K562 (cell line): ENCODE results near the gene CPED1. TPM values are rescaled to one million over a fixed set of nuclear protein-coding genes. Genes with fewer than 3 reads are reported as not detected.

ENCODE experiments used
- ATF4 ChIP-seq: fragments of 450-650 bp; formaldehyde crosslinking; IDR thresholded peaks from 2 replicates; pipeline ENCODE4 v1.4.0; 2022; ENCODE audit warnings: mild to moderate bottlenecking, moderate library complexity
- CBX3 ChIP-seq, 2 experiments: IDR thresholded peaks; 1 replicate in 1 of 2; 2 replicates in 1 of 2; pipeline ENCODE4 v1.6.1; 2012; ENCODE audit warnings: inconsistent platforms in 2 of 2, low read length in 2 of 2, borderline replicate concordance in 1 of 2, control low read depth in 1 of 2
- CREB3L1 ChIP-seq: fragments of 450-650 bp; IDR thresholded peaks from 2 replicates; pipeline ENCODE4 v1.6.1; 2014; ENCODE audit warnings: low read depth, mild to moderate bottlenecking, moderate library complexity, borderline replicate concordance
- E2F8 ChIP-seq: fragments of 450-650 bp; IDR thresholded peaks from 2 replicates; pipeline ENCODE4 v1.7.1; 2018; ENCODE audit warnings: mild to moderate bottlenecking, low read depth; ENCODE audit not compliant: partially characterized antibody
- HES1 ChIP-seq: fragments of 450-650 bp; IDR thresholded peaks from 2 replicates; pipeline ENCODE4 v1.6.1; 2016; ENCODE audit warnings: low read depth, mild to moderate bottlenecking, moderate library complexity
- MTA3 ChIP-seq: fragments of 450-650 bp; formaldehyde crosslinking; IDR thresholded peaks from 2 replicates; pipeline ENCODE4 v1.6.1; 2017; ENCODE audit warnings: mild to moderate bottlenecking, borderline replicate concordance
- NFRKB ChIP-seq: fragments of 450-650 bp; IDR thresholded peaks from 2 replicates; pipeline ENCODE4 v1.6.1; 2016; ENCODE audit warnings: low read depth
- PKNOX1 ChIP-seq: fragments of 450-650 bp; IDR thresholded peaks from 2 replicates; pipeline ENCODE4 v1.6.1; 2016
- PRDM10 ChIP-seq: fragments of 450-650 bp; IDR thresholded peaks from 2 replicates; pipeline ENCODE4 v1.6.1; 2018; ENCODE audit not compliant: partially characterized antibody
- SIX5 ChIP-seq, 2 experiments: IDR thresholded peaks; 2 replicates each; pipeline ENCODE4 v1.6.1; 2011; ENCODE audit warnings: low read length in 2 of 2, borderline replicate concordance in 1 of 2, low read depth in 1 of 2, mild to moderate bottlenecking in 1 of 2, moderate library complexity in 1 of 2; ENCODE audit not compliant: insufficient read depth in 1 of 2
- SMARCE1 ChIP-seq: fragments of 450-650 bp; IDR thresholded peaks from 2 replicates; pipeline ENCODE4 v1.7.1; 2016; ENCODE audit warnings: mild to moderate bottlenecking
- SRF ChIP-seq, 2 experiments: fragments of 250-450, 450-650 bp in 1 of 2; sonication (Bioruptor Pico) in 1 of 2; sonication (generic) in 1 of 2; formaldehyde crosslinking; IDR thresholded peaks; 2 replicates each; pipeline versions ENCODE4 v1.5.0 to v1.5.1; 2020 to 2022; ENCODE audit warnings: mild to moderate bottlenecking in 1 of 2, missing genetic modification reagents in 1 of 2
- ZBTB8A ChIP-seq: fragments of 450-650 bp; IDR thresholded peaks from 2 replicates; pipeline ENCODE4 v1.6.1; 2018; ENCODE audit warnings: mild to moderate bottlenecking, moderate library complexity; ENCODE audit not compliant: partially characterized antibody
- ZNF124 ChIP-seq: sonication (generic); formaldehyde crosslinking; IDR thresholded peaks from 2 replicates; pipeline ENCODE4 v1.8.1; 2022; ENCODE audit warnings: missing genetic modification reagents
- ZNF316 ChIP-seq: fragments of 450-650 bp; IDR thresholded peaks from 2 replicates; pipeline ENCODE4 v1.6.1; 2016
- polyA plus RNA-seq, 8 experiments: library from polyadenylated mRNA; depleted of rRNA in 4 of 8; stranded (reverse) in 5 of 8; unstranded in 3 of 8; fragments of >200 nt; fragmentation: Nextera tagmentation in 2 of 8; fragmentation: Illumina TruSeq in 1 of 8; extraction: Ambion mirVana in 2 of 8; extraction: Trizol in 1 of 8; gene quantifications; 2 replicates each; pipeline versions ENCODE4 v1.2.1 to v1.2.3, GENCODE V29; 2011 to 2014; ENCODE audit warnings: inconsistent platforms in 1 of 8, missing spikeins in 1 of 8
- total RNA-seq, 7 experiments: library from RNA; depleted of rRNA in 6 of 7; stranded (reverse); fragments of >200 nt in 6 of 7; fragmentation: Illumina TruSeq in 2 of 7; extraction: Trizol in 2 of 7; gene quantifications; 2 replicates each; pipeline versions ENCODE4 v1.2.1 to v1.2.3, GENCODE V29; 2011 to 2021; ENCODE audit warnings: low replicate concordance in 1 of 7

The CPED1 gene
- total and polyA plus RNA-seq, 9 of the 15 experiments (the other 6 are each of a cell fraction or from before 2014, with no cell fraction given): 195 to 393 (median 290) TPM

GRCh38 chr7:120949393-120949911, 39.1 kb upstream of the CPED1 start (continued):
- no peak for TF ChIP-seq MTA3
- TF ChIP-seq ZNF316: peak; percentile 57
- TF ChIP-seq SMARCE1: peak; percentile 21; the same call in 1 of the 2 replicates
- TF ChIP-seq NFRKB: peak; percentile 53; the same call in 1 of the 2 replicates
- TF ChIP-seq CREB3L1: no peak
- no peak; a peak in 1 of 4 replicates for TF ChIP-seq SRF (CRISPR knock-in tag; IDR thresholded peaks at IDR 0.05)
- no peak for TF ChIP-seq E2F8
- TF ChIP-seq ATF4 (CRISPR knock-in tag): no peak
- TF ChIP-seq ZNF124 (CRISPR knock-in tag): no peak
- no peak for TF ChIP-seq ZBTB8A
- peak; percentile 22; the same call in 1 of the 2 replicates for TF ChIP-seq PKNOX1
- no peak for TF ChIP-seq SIX5 (IDR thresholded peaks at IDR 0.05; ENCODE audit: borderline replicate concordance in 1 of 2, insufficient read depth in 1 of 2, low read depth in 1 of 2, low read length in 2 of 2)
- 0 out of 2 replicates have a peak, but pooled peaks have one; percentile 31 for TF ChIP-seq HES1
- TF ChIP-seq PRDM10: no peak
- no peak for TF ChIP-seq CBX3 (IDR thresholded peaks at IDR 0.05; ENCODE audit: borderline replicate concordance in 1 of 2, low read length in 2 of 2)
